ENCODE results near the gene GALNT2. TPM values are rescaled to one million over a fixed set of nuclear protein-coding genes. Genes with fewer than 3 reads are reported as not detected.

Gene GALNT2
- total and polyA plus RNA-seq, 2 experiments from 2014 or later, result 17.8 to 48.3 TPM

GRCh38 chr1:230186003-230186863 is 119.2 kb downstream of the GALNT2 start:
- H3K27me3 ChIP-seq (ENCODE audit: insufficient read depth), result no peaks in the 10 kb centered on the region
- peak overlapping the region; percentile 24; the same call in 1 of the 2 replicates for H3K27ac ChIP-seq (ENCODE audit: low read depth)
- no peak for TF ChIP-seq EZH2 (IDR thresholded peaks at IDR 0.05; ENCODE audit: low read depth, unreplicated experiment)
- TF ChIP-seq, protein P1, sequence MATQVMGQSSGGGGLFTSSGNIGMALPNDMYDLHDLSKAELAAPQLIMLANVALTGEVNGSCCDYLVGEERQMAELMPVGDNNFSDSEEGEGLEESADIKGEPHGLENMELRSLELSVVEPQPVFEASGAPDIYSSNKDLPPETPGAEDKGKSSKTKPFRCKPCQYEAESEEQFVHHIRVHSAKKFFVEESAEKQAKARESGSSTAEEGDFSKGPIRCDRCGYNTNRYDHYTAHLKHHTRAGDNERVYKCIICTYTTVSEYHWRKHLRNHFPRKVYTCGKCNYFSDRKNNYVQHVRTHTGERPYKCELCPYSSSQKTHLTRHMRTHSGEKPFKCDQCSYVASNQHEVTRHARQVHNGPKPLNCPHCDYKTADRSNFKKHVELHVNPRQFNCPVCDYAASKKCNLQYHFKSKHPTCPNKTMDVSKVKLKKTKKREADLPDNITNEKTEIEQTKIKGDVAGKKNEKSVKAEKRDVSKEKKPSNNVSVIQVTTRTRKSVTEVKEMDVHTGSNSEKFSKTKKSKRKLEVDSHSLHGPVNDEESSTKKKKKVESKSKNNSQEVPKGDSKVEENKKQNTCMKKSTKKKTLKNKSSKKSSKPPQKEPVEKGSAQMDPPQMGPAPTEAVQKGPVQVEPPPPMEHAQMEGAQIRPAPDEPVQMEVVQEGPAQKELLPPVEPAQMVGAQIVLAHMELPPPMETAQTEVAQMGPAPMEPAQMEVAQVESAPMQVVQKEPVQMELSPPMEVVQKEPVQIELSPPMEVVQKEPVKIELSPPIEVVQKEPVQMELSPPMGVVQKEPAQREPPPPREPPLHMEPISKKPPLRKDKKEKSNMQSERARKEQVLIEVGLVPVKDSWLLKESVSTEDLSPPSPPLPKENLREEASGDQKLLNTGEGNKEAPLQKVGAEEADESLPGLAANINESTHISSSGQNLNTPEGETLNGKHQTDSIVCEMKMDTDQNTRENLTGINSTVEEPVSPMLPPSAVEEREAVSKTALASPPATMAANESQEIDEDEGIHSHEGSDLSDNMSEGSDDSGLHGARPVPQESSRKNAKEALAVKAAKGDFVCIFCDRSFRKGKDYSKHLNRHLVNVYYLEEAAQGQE (IDR thresholded peaks at IDR 0.05; ENCODE audit: unreplicated experiment), result no peak
- TF ChIP-seq ETS1 (IDR thresholded peaks at IDR 0.05), result no peak
- TF ChIP-seq NANOG (IDR thresholded peaks at IDR 0.05; ENCODE audit: borderline replicate concordance), result peak; percentile 60; the same call in 1 of the 2 replicates

DNA sequence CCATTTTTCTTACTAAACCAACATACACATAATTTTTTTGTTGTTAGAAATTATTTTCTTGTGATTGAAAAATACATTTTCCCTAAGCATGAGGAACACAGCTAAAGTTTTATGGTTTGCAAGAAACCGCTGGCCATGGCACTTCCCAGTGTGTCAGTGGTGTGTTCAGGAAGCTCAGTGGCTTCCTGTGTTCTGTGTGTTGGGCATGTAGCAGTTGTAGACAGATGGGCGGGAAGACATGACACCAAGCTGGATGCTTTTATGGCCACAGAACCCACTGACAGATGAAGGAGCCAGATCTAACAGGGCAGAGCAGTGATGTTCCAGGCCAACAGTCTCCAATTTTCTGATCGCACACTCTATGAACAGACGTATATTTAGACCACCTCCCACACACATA is 119.8 kb downstream of the GALNT2 start:
- H2AFZ ChIP-seq, result no peak overlapping the region
- Mint-ChIP-seq H3K27ac (no peak overlapping the region; the same call in 1 of the 2 replicates), H3K9me3 (peaks cover 3% of the 10 kb centered on the region; the same call in 2 of the 3 replicates), H3K27me3 (ENCODE audit: insufficient read depth, low read depth, poor library complexity) (peaks cover 4% of the 10 kb centered on the region), H3K4me3 (no peak overlapping the region), H3K36me3 (ENCODE audit: low read depth) (peaks cover 23% of the 10 kb centered on the region), H3K4me1 (peaks cover 29% of the 10 kb centered on the region)
- H3K27ac ChIP-seq (ENCODE audit: low read depth), result no peak overlapping the region
- DNase-seq (ENCODE audit: low spot score) (no peak), ATAC-seq (no peak)
- H3F3A ChIP-seq (replicated peaks; ENCODE audit: low read depth), result no peaks in the 10 kb centered on the region
- no peak overlapping the region for H3K4me3 ChIP-seq
- peaks cover 24% of the 10 kb centered on the region for H3K4me1 ChIP-seq (ENCODE audit: insufficient read depth)
- no peaks in the 10 kb centered on the region for H3K36me3 ChIP-seq (ENCODE audit: insufficient read depth)
- H3K4me2 ChIP-seq, result no peak overlapping the region
- no peaks in the 10 kb centered on the region for H3K9me2 ChIP-seq (ENCODE audit: insufficient read depth)
- H4K20me1 ChIP-seq (replicated peaks; ENCODE audit: insufficient read depth), result no peaks in the 10 kb centered on the region
- TF ChIP-seq NANOG (IDR thresholded peaks at IDR 0.05; ENCODE audit: borderline replicate concordance) (no peak), STAT1 (IDR thresholded peaks at IDR 0.05; ENCODE audit: unreplicated experiment) (no peak), EZH2phosphoT487 (IDR thresholded peaks at IDR 0.05; ENCODE audit: unreplicated experiment) (no peak), ZNF114 (CRISPR knock-in tag; IDR thresholded peaks at IDR 0.05) (no peak), CREB1 (CRISPR knock-in tag; IDR thresholded peaks at IDR 0.05; ENCODE audit: low read depth) (no peak), ZNF331 (CRISPR knock-in tag; IDR thresholded peaks at IDR 0.05; ENCODE audit: low read depth) (no peak), EZH2 (IDR thresholded peaks at IDR 0.05; ENCODE audit: low read depth, unreplicated experiment) (no peak)
- TF ChIP-seq, protein P1 (IDR thresholded peaks at IDR 0.05; ENCODE audit: unreplicated experiment), result no peak
- TF ChIP-seq, protein P2, sequence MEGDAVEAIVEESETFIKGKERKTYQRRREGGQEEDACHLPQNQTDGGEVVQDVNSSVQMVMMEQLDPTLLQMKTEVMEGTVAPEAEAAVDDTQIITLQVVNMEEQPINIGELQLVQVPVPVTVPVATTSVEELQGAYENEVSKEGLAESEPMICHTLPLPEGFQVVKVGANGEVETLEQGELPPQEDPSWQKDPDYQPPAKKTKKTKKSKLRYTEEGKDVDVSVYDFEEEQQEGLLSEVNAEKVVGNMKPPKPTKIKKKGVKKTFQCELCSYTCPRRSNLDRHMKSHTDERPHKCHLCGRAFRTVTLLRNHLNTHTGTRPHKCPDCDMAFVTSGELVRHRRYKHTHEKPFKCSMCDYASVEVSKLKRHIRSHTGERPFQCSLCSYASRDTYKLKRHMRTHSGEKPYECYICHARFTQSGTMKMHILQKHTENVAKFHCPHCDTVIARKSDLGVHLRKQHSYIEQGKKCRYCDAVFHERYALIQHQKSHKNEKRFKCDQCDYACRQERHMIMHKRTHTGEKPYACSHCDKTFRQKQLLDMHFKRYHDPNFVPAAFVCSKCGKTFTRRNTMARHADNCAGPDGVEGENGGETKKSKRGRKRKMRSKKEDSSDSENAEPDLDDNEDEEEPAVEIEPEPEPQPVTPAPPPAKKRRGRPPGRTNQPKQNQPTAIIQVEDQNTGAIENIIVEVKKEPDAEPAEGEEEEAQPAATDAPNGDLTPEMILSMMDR (conservative IDR thresholded peaks at IDR 0.05; ENCODE audit: low read depth in 2 of 2), result no peak
- no peaks in the 10 kb centered on the region for H3K27me3 ChIP-seq (ENCODE audit: insufficient read depth)
- H3K79me2 ChIP-seq (replicated peaks; ENCODE audit: insufficient read depth), result peaks cover 4% of the 10 kb centered on the region; the same call in 1 of the 2 replicates

More at GRCh38 chr1:230186003-230186863, 119.2 kb downstream of the GALNT2 start:
- Mint-ChIP-seq H3K4me3 (peak overlapping the region; percentile 41), H3K27me3 (ENCODE audit: insufficient read depth, low read depth, poor library complexity) (peaks cover 4% of the 10 kb centered on the region), H3K4me1 (peaks cover 29% of the 10 kb centered on the region), H3K9me3 (peaks cover 3% of the 10 kb centered on the region; the same call in 2 of the 3 replicates), H3K27ac (peak overlapping the region; percentile 85), H3K36me3 (ENCODE audit: low read depth) (peaks cover 23% of the 10 kb centered on the region)
- Histone ChIP-seq H3K4me1 (ENCODE audit: insufficient read depth) (peaks cover 24% of the 10 kb centered on the region), H3K9me2 (ENCODE audit: insufficient read depth) (no peaks in the 10 kb centered on the region), H3K79me2 (replicated peaks; ENCODE audit: insufficient read depth) (peaks cover 4% of the 10 kb centered on the region; the same call in 1 of the 2 replicates), H3K4me3 (no peak overlapping the region), H3K4me2 (peak overlapping the region; percentile 72), H3F3A (replicated peaks; ENCODE audit: low read depth) (no peaks in the 10 kb centered on the region), H2AFZ (no peak overlapping the region), H3K36me3 (ENCODE audit: insufficient read depth) (no peaks in the 10 kb centered on the region), H4K20me1 (replicated peaks; ENCODE audit: insufficient read depth) (no peaks in the 10 kb centered on the region)
- DNase-seq (ENCODE audit: low spot score), result peak; percentile 75
- peak; percentile 87 for ATAC-seq

Measured in GM23338 (cell line).